Neural cell (in vitro differentiated cells): ENCODE data around the gene ELMO1. TPM values are rescaled to one million over a fixed set of nuclear protein-coding genes. Genes with fewer than 3 reads are reported as not detected.

ENCODE experiments used
- H2AFZ ChIP-seq: fragments of 200-600, 300-800 bp; sonication (generic), shearing (Covaris generic); 2 replicates; pipeline ENCODE4 v1.6.0; 2014; ENCODE audit warnings: low read depth, mild to moderate bottlenecking, antibody characterized with exemption, low read length, moderate library complexity
- H3F3A ChIP-seq: fragments of 200-600 bp; shearing (Covaris generic); 2 replicates; pipeline ENCODE4 v1.6.1; 2016; ENCODE audit warnings: mild to moderate bottlenecking, moderate library complexity, mixed read lengths, antibody characterized with exemption, low read length; ENCODE audit not compliant: insufficient read depth, poor library complexity, severe bottlenecking
- H3K27ac ChIP-seq: fragments of 200-600, 300-800 bp; sonication (generic), shearing (Covaris generic); 2 replicates; pipeline ENCODE4 v1.5.1; 2014; ENCODE audit warnings: mild to moderate bottlenecking, low read length, moderate library complexity
- H3K27me3 ChIP-seq: fragments of 300-800, 200-600 bp; sonication (generic), shearing (Covaris generic); 2 replicates; pipeline ENCODE4 v1.6.0; 2014; ENCODE audit warnings: mild to moderate bottlenecking, low read depth, low read length, moderate library complexity; ENCODE audit not compliant: insufficient read depth
- H3K36me3 ChIP-seq: fragments of 300-800, 200-600 bp; sonication (generic), shearing (Covaris generic); 2 replicates; pipeline ENCODE4 v1.5.1; 2014; ENCODE audit warnings: mild to moderate bottlenecking, antibody characterized with exemption, low read length, moderate library complexity; ENCODE audit not compliant: insufficient read depth
- H3K4me2 ChIP-seq: fragments of 300-800, 200-600 bp; sonication (generic), shearing (Covaris generic); 2 replicates; pipeline ENCODE4 v1.6.0; 2014; ENCODE audit warnings: mild to moderate bottlenecking, low read length
- H3K4me3 ChIP-seq: fragments of 300-800, 200-600 bp; sonication (generic), shearing (Covaris generic); 2 replicates; pipeline ENCODE4 v1.5.1; 2014; ENCODE audit warnings: mild to moderate bottlenecking, low read length, moderate library complexity
- H3K79me2 ChIP-seq: fragments of 200-600 bp; shearing (Covaris generic); replicated peaks from 2 replicates; pipeline ENCODE4 v1.6.0; 2014; ENCODE audit warnings: mild to moderate bottlenecking, low read length, moderate library complexity; ENCODE audit not compliant: insufficient read depth
- H3K9ac ChIP-seq: fragments of 300-800, 200-600 bp; sonication (generic), shearing (Covaris generic); 2 replicates; pipeline ENCODE4 v1.6.1; 2016; ENCODE audit warnings: mild to moderate bottlenecking, low read length, mixed read lengths
- H3K9me2 ChIP-seq: fragments of 200-600 bp; shearing (Covaris generic); 2 replicates; pipeline ENCODE4 v1.6.1; 2016; ENCODE audit warnings: mild to moderate bottlenecking, low read length, mixed read lengths; ENCODE audit not compliant: insufficient read depth
- H3K9me3 ChIP-seq: fragments of 200-600, 300-800 bp; sonication (generic), shearing (Covaris generic); 2 replicates; pipeline ENCODE4 v1.6.1; 2016; ENCODE audit warnings: mild to moderate bottlenecking, mixed run types, low read length, moderate library complexity, mixed read lengths
- H4K20me1 ChIP-seq: fragments of 200-600 bp; shearing (Covaris generic); 2 replicates; pipeline ENCODE4 v1.6.1; 2016; ENCODE audit warnings: mild to moderate bottlenecking, mixed run types; ENCODE audit not compliant: insufficient read depth
- EP300 ChIP-seq: fragments of 450-650 bp; conservative IDR thresholded peaks from 2 replicates; pipeline ENCODE4 v1.6.1; 2014; ENCODE audit warnings: antibody characterized with exemption, mild to moderate bottlenecking, moderate library complexity; ENCODE audit not compliant: poor library complexity, severe bottlenecking
- EZH2 ChIP-seq: fragments of 200-600, 300-800 bp; shearing (Covaris generic), sonication (generic); IDR thresholded peaks from 2 replicates; pipeline ENCODE4 v1.6.1; 2014; ENCODE audit warnings: antibody characterized with exemption, low read length, borderline replicate concordance, mild to moderate bottlenecking; ENCODE audit not compliant: insufficient read depth, poor library complexity, severe bottlenecking
- MXI1 ChIP-seq: fragments of 450-650 bp; conservative IDR thresholded peaks from 2 replicates; pipeline ENCODE4 v1.6.1; 2014; ENCODE audit warnings: antibody characterized with exemption, mild to moderate bottlenecking; ENCODE audit not compliant: poor library complexity, severe bottlenecking
- POLR2AphosphoS5 ChIP-seq: IDR thresholded peaks from 2 replicates; pipeline ENCODE4 v1.6.1; 2012
- RAD21 ChIP-seq: fragments of 450-650 bp; conservative IDR thresholded peaks from 2 replicates; pipeline ENCODE4 v1.6.1; 2014; ENCODE audit warnings: antibody characterized with exemption, mild to moderate bottlenecking, moderate library complexity
- SMC3 ChIP-seq: fragments of 450-650 bp; conservative IDR thresholded peaks from 2 replicates; pipeline ENCODE4 v1.6.1; 2014; ENCODE audit warnings: antibody characterized with exemption, mild to moderate bottlenecking, moderate library complexity; ENCODE audit not compliant: poor library complexity
- TAF1 ChIP-seq: IDR thresholded peaks from 2 replicates; pipeline ENCODE4 v1.6.1; 2012; ENCODE audit warnings: low read depth
- polyA plus RNA-seq: library from polyadenylated mRNA; depleted of rRNA; stranded (reverse); fragments of >200 nt; gene quantifications from 2 replicates; pipeline ENCODE4 v1.2.3, GENCODE V29; 2014
- TF ChIP-seq, protein P1 (sequence below): IDR thresholded peaks from 2 replicates; pipeline ENCODE4 v1.6.1; 2012; ENCODE audit warnings: borderline replicate concordance
- TF ChIP-seq, protein P2 (sequence below): fragments of 450-650 bp; IDR thresholded peaks from 2 replicates; pipeline ENCODE4 v1.5.1; 2014; ENCODE audit warnings: antibody characterized with exemption, mild to moderate bottlenecking, moderate library complexity; ENCODE audit not compliant: poor library complexity, severe bottlenecking

The ELMO1 gene
- polyA plus RNA-seq, 1 donor from 2014 or later = 12.2 TPM

- Histone ChIP-seq H3K9me3 (no peaks in the 10 kb centered on the region), H3K4me2 (no peak overlapping the region), H2AFZ (no peak overlapping the region), H3F3A (no peaks in the 10 kb centered on the region), H3K27me3 (no peaks in the 10 kb centered on the region), H3K4me3 (no peak overlapping the region), H3K9me2 (no peaks in the 10 kb centered on the region), H3K27ac (no peak overlapping the region), H3K79me2 (no peaks in the 10 kb centered on the region), H3K9ac (no peak overlapping the region), H4K20me1 (no peaks in the 10 kb centered on the region), H3K36me3 (no peaks in the 10 kb centered on the region)
- TF ChIP-seq MXI1 (no peak), EZH2 (no peak), RAD21 (no peak), SMC3 (no peak), EP300 (no peak), TAF1 (no peak), POLR2AphosphoS5 (no peak)
- TF ChIP-seq, protein P1, sequence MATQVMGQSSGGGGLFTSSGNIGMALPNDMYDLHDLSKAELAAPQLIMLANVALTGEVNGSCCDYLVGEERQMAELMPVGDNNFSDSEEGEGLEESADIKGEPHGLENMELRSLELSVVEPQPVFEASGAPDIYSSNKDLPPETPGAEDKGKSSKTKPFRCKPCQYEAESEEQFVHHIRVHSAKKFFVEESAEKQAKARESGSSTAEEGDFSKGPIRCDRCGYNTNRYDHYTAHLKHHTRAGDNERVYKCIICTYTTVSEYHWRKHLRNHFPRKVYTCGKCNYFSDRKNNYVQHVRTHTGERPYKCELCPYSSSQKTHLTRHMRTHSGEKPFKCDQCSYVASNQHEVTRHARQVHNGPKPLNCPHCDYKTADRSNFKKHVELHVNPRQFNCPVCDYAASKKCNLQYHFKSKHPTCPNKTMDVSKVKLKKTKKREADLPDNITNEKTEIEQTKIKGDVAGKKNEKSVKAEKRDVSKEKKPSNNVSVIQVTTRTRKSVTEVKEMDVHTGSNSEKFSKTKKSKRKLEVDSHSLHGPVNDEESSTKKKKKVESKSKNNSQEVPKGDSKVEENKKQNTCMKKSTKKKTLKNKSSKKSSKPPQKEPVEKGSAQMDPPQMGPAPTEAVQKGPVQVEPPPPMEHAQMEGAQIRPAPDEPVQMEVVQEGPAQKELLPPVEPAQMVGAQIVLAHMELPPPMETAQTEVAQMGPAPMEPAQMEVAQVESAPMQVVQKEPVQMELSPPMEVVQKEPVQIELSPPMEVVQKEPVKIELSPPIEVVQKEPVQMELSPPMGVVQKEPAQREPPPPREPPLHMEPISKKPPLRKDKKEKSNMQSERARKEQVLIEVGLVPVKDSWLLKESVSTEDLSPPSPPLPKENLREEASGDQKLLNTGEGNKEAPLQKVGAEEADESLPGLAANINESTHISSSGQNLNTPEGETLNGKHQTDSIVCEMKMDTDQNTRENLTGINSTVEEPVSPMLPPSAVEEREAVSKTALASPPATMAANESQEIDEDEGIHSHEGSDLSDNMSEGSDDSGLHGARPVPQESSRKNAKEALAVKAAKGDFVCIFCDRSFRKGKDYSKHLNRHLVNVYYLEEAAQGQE = no peak
- TF ChIP-seq, protein P2, sequence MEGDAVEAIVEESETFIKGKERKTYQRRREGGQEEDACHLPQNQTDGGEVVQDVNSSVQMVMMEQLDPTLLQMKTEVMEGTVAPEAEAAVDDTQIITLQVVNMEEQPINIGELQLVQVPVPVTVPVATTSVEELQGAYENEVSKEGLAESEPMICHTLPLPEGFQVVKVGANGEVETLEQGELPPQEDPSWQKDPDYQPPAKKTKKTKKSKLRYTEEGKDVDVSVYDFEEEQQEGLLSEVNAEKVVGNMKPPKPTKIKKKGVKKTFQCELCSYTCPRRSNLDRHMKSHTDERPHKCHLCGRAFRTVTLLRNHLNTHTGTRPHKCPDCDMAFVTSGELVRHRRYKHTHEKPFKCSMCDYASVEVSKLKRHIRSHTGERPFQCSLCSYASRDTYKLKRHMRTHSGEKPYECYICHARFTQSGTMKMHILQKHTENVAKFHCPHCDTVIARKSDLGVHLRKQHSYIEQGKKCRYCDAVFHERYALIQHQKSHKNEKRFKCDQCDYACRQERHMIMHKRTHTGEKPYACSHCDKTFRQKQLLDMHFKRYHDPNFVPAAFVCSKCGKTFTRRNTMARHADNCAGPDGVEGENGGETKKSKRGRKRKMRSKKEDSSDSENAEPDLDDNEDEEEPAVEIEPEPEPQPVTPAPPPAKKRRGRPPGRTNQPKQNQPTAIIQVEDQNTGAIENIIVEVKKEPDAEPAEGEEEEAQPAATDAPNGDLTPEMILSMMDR = no peak
Observed at GRCh38 chr7:37365405-37365804, 83.3 kb downstream of the ELMO1 start.

GRCh38 chr7:37364856-37365255 is 83.8 kb downstream of the ELMO1 start:
- Histone ChIP-seq H2AFZ (no peak overlapping the region), H3K36me3 (no peaks in the 10 kb centered on the region), H4K20me1 (no peaks in the 10 kb centered on the region), H3K9me3 (no peaks in the 10 kb centered on the region), H3F3A (no peaks in the 10 kb centered on the region), H3K4me2 (no peak overlapping the region), H3K27me3 (no peaks in the 10 kb centered on the region), H3K4me3 (no peak overlapping the region), H3K79me2 (no peaks in the 10 kb centered on the region), H3K9ac (no peak overlapping the region), H3K9me2 (no peaks in the 10 kb centered on the region), H3K27ac (no peak overlapping the region)
- TF ChIP-seq, protein P2 = no peak
- no peak for TF ChIP-seq RAD21
- no peak for TF ChIP-seq TAF1
- no peak for TF ChIP-seq POLR2AphosphoS5
- no peak for TF ChIP-seq EZH2
- no peak for TF ChIP-seq SMC3
